ENCODE results near the gene TSPAN6.

Gene TSPAN6, protein sequence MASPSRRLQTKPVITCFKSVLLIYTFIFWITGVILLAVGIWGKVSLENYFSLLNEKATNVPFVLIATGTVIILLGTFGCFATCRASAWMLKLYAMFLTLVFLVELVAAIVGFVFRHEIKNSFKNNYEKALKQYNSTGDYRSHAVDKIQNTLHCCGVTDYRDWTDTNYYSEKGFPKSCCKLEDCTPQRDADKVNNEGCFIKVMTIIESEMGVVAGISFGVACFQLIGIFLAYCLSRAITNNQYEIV

DNA sequence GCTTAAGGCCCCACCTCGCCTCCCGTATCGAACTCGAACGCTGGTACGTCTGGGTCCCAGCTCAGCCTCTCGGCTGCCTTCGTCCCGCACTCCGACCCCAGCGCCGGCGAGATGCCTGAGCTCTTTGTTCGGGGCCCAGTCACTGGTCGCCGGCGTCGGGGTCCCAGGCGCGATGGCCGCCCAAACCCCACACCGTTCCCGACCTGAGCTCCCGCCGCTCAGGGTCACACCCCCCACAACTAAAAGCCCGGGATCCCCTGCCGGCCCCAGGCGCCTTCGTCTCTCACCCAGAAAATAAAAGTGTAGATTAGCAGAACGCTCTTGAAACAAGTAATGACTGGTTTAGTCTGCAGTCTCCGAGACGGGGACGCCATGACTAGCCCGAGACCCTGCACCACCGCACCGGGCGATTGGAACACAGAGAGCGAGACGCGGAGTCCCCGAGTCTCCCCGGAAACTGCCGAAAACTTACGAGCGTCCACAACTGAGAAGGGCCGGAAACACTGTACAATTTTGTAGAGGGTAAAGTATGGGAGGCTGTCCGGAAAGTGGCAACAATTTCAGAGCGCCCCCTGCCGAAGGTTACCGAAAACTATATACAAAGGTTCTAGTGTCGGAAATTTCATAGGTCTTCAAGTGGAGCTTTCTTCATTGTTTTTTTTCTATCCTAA is at the start of gene TSPAN6:
TSPAN6 (minus strand) TSS at position 486 of the 671 bp plus-strand sequence; CDS start at position 374, 112 bp downstream.
- peak; percentile 87 for DNase-seq (ENCODE audit: low spot score)

DNA sequence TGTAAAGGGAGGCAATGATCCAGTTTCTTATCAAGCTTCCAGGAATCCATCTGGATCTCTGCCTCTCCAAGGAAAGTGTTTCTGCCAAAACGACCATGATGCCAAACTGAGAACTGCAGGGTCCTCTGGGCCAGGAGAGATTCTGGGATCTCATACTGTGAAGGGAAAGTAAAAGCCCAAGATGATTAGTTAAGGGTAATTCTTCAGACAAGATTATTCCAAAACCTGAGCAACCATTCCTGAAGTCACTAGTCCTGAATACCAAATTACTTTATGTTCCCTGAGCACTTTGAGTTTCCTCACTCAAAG is 49.3 kb upstream of the TSPAN6 start:
- DNase-seq (ENCODE audit: low spot score) = no peak

DNA sequence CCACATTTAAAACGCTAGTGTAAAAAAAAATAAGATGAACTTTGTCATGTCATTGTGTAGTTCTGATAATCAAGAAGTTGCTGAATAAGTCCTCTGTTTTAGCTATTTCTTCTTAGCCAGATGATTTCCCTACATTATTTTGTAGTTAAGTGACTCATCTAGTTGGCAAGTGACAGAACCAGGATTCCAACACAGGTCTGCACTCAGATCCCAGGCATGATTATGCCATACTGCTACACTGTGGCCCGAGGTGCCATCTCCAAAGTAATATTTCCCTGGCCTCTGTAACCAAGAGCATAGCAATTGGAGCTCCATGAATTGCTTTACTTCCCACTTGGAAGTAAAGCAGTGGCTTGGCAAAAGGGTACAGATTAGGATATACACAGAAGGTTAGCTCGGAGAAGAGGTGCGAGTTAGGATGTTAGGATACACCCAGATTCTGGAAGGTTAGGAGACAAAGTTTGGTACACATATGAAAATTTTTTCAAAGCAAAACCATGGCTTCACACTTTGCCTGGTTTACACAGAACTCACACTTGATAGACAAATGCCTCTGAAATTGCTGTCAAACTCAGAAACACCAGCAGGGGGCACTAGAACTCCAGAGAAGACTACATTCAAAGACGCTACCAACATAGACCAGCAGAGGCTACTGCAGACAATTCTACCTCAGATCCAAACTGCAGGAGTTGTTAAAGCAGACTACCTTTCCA is 48.8 kb upstream of the TSPAN6 start:
- peak; percentile 79 for DNase-seq (ENCODE audit: low spot score)

DNA sequence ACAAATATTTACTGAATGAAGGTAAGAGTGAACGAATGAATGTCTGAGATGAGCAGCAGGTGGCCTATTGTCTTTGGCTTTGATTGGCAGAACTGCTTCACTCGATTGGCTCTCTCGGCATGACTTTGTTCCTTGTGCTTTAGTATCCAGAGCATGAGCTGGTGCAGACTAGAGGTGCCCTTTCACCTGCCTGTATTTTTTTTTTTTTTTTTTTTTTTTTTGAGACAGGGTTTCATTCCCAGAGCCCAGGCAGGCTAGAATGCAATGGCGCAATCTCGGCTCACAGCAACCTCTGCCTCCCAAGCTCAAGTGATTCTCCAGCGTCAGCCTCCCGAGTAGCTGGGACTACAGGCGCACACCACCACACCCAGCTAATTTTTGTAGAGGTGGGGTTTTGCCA is 46.3 kb upstream of the TSPAN6 start:
- DNase-seq (ENCODE audit: low spot score) = no peak

DNA sequence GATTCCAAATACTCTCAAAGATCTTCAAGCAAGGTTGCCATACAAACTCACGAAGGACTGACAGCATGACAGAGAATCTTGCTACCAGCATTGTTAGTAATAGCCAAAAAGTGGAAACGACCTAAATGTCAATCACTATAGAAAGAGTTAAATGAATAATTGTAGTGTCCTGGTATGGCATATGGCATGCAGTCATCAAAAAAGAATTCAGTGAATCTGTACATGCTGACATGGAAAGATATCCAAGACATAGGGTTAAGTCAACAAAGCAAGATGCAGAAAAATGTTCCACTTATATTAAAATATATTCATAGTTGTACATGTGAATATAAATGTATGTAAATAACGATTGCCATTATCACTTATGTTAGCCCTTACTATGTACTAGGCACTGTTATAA is 45.0 kb upstream of the TSPAN6 start:
- DNase-seq (ENCODE audit: low spot score) = no peak

DNA sequence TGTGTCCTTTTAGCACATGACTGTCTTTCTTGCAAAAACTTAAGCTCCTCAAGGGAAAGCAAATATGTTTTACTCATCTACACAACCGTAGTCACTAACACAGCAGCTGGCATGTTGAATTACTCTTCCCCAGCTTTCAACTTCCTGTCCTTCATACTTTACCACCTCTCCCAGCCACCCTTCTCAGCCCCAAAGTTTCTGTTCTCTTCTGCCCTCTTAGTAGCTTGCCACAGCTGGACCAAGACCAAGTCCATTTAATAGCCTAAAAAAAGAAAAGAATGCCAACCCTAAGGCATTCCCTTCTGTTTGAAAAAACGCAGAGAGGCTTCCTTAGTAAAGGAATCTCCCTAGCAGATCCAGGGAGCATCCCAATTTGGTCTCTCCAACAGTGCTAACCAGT is 44.1 kb upstream of the TSPAN6 start:
- no peak for DNase-seq (ENCODE audit: low spot score)

DNA sequence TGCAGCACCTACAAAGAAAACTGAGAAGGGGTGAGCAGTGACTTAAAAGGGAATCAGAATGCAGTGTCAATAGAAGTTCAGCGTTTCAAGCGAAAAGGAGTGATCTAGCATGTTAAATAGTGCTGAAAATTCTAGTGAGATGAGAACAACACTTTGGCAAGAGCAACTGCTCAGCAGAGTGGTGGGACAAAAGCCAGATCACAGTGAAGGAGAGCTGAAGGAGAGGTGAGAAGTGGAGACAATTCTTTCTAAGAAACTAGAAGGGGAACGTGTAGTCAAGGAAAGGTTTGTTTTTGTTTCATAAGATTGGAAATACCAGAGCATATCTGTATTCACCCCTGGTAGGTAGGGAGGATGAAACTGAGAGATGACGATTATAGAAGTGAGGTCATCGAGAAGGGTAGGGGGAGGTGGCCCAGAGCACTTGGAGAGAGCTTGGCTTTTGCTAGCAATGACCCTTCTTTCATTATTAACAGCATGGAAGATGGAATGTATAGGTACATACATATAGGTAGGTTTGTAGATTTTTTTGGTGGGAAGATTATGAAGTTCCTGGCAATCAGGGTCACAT is 41.1 kb upstream of the TSPAN6 start:
- DNase-seq (ENCODE audit: low spot score) = peak; percentile 33

DNA sequence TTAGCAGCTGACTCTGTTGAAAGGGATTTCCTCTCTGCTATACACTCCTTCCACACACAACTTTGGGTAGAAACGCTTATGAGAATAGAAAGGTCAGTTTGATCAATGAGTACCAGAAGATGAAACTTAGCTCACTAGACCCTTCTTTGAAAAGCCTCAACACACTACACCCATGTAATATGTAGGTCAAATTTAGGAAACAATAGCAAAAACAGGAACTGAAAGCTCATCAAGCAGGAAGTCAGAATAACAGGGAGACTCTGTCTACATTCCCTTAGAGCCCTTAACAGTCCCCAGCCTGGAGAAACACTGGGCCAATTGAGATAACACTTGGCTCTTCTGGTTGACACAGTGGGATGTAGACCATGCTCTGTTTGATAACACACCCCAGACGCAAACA is 38.1 kb upstream of the TSPAN6 start:
- DNase-seq (ENCODE audit: low spot score) = no peak

DNA sequence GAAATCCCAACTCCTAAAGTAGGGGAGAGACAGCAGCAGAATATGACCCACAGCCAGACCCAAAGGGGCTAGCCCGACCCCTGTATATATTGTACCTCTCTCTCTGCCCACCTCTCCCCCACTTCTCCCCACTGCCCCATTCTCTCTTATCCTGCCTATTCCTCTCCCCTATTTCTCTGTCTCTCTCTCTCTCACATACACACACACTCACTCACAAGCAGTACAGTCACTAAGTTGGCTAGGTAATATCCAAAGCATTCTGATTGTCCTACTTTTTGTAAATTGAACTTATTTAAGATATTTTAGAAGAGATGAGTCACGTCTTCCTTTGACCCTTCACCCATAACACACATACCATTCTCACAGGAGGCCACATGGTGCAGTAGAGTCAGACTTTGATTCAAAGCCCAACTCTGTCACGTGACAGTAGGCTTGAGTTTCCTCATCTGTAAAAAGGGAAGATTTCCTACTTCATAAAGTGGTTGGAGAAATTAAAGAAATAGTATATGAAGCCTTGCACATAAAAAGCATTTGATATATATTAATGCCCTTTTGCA is 36.9 kb upstream of the TSPAN6 start:
- DNase-seq (ENCODE audit: low spot score) = peak; percentile 64

DNA sequence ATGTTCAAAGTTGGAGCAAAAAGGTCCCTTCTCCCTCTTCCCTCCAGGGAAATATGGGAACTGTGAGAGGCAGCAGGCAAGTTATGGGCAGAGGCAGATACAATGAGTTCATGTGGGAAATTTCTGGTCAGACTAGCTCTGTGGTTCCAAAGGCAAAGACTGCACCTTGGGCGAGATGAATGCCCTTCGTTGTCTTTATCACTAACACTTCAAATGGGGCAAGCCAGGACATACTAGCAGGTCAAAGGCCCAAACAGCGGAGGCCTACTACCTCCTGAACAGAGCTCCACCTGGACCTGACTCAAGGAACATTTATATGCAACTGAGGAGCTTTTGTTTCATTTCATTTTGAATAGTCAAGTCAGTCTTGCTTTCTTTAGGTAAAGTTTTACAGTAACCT is 36.4 kb upstream of the TSPAN6 start:
- DNase-seq (ENCODE audit: low spot score) = no peak

DNA sequence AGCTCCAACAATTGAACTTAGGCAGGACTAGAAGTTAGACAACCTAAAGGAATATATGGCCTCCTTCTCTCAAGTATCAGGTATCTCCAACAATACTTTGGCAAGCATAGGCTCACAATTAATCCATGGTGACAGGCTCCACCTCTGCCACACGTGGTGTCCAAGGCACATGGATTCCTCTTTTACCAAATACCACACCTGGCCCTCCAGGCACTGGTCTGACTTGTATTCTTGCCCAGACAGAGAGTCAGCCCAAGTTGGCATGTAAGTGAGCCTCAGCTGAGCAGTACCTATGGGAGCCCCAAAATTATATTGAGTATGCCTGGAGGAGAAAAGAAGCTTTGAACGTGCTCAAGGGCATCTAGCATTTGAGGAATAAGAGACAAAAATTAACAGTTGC is 27.0 kb upstream of the TSPAN6 start:
- no peak for DNase-seq (ENCODE audit: low spot score)

DNA sequence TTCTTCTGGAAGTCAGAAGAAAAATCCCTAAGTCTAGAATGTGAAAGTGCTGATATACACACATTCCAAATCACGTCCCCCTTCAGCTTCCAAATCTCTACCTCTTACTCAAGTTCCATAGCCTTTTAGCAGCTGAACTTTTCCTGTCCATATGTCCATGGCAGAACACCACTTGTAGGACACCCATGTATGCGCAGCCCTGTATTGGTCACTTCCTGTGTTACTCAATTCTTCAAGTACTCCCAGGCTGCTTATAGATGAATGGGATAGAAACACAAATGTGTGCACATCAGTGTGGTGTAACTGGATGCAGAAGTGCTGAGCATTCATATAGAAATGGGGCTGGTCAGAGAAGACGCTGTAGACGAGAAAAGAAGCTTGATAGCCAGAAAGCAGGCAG is 26.2 kb upstream of the TSPAN6 start:
- no peak for DNase-seq (ENCODE audit: low spot score)

DNA sequence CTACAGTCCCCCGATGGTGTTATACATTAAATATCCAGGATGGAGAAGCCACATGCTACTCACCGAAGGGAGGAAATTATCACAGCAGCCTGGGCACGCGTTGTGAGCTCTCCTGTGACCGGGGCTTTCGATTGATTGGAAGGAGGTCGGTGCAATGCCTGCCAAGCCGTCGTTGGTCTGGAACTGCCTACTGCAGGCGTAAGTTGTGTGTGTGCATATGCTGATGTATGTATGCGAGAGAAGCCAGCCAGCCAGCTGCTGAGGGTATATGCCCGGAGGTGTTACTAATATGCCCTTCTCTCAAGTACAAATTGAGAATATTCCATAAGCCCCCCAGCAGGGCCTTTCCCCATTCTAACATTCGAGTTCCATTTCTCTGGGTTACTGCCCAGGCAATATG is 25.6 kb upstream of the TSPAN6 start:
- no peak for DNase-seq (ENCODE audit: low spot score)

DNA sequence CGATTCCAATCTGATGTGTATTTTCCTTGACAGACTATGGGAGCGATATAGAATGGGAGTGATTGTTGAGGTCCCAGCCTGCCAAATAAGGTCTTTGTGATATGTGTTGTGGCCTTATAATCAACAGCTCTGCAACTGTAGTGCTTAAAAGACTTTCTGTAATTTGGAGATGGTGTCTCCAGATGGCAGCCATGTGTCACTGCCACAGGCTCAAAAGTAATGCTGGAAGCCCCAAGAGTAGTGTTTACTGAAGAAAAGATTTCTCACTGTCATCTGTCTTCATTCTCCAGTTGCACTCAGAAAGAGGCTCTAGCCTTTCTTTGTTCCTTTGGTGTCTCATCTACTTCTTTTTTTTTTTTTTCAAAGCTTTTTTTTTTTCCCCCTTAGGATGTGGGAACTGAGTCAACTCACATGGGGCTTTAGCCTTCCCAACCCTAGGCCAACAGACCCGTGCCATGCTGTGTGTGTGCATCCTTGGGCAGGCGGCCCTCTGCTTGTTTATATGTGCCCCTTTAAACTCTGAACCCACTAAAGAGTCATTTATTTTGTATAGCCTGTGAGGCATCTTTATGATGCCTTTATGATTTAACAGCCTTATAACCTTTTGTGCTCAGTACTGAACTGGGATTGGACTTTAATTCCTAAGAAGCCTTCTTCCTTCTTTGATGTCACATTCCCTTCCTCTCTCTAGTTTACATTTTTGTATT is 23.0 kb upstream of the TSPAN6 start:
- DNase-seq (ENCODE audit: low spot score) = no peak

DNA sequence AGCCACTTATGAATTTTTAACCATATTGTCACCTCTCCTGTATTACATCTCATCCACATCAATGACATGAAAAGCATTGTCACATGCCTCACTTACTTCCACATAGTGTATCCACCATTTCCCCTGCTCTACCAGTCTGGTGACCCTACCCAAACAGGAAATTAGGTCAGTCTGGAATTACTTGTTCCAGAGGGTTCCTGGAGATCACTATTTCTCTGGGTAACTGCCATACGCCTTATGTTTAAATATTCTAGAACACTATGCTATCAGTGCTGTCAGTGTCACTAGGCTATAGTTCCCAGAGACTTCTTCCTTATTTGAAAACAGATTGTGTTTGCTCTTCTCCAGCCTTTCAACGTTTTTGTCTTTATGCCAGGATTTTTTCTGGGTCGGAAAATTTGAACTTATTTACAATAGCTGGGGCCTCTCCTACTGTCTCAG is 22.4 kb upstream of the TSPAN6 start:
- peak; percentile 57 for DNase-seq (ENCODE audit: low spot score)

DNA sequence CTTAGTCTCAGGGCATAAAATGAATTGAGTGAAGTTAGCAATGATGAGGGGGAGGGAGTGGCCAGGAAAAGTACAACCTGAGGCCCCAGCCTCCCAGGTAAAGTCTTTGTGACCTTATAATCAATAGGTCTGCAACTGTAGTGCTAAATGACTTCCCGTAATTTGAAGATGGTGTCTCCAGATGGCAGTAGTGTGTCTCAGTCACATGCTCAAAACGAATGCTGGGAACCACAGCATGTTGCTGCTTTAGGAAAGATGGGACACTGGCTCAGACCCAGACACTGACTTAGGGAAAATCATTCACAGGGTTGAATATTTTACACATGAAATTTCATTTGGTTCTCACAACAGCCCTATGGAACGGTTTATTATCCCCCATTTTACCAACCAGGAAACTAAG is 17.7 kb upstream of the TSPAN6 start:
- peak; percentile 27 for DNase-seq (ENCODE audit: low spot score)

DNA sequence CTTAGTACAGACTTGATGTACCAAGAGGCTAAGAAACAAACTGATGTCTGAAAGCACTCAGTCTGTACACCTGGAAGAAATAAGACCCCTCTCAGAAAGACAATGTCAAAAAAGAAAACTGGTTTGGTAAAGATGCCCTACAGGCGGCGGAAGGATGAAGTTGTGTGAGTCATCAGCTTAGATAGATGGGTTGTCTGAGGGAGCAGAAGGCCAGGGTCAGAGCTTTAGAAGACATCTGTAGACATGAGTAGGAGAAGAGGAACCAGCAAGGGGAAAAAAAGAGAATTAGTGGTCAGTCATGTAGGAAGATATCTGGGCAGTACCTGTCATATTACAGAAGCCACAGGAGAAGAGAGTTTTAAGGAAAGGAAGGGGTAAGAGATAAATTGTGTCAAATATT is 15.7 kb upstream of the TSPAN6 start:
- no peak for DNase-seq (ENCODE audit: low spot score)

DNA sequence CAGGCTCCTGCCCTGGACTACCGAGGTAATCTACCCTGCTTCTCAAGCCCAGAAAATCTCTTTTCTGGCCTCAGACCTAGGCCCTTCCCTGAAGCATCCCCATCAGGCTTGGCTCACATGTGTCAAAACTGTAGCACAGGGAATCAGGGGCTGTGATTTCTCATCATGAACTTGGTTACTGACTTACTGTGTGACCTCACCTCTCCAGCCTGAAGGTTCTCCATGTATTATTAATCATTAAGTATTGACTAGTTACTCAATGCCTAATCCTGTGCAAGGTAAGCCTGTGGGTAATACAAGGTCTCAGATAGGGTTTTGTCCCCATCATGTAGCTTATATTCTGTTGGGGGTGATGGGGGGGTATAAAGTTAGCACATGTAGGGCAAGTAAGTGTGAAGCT is 14.2 kb upstream of the TSPAN6 start:
- peak; percentile 82 for DNase-seq (ENCODE audit: low spot score)

DNA sequence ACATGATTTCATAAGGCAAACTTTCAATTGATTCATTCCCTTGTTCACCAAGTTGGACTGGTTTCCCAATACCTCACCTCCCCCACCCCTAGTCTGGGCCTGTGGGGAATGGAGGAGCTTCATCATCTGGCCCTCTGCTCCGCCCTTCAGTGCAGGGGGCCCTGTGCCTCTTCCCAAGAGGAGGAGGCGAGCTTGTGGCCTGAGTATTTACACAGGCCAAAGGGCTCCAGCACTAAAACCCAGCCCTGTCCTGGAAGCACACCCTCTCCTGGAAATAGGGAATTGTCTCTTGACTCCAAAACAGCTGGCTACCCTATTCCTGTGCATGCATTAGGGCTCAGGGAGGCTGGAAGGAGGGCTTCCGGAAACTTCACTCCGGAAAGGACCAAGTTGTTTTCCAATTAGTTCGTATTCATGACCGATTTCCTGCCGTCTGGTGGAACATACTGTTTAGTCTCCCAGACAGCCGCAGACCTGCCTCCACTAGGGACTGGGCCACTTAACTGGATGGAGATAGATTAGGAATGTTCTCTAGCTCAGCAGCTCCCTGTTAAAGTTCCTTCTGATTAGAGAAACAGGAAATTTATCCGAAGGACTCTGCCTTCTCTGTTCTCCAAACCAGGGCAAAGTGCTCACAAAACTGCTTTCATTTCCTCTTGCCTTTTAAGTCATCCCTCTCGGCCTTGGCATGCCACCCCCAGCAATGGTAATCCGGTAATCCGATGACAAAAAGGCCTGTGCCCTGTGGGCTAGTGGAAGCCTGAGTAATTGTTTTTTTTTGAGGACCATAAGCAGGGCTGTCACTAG is 13.1 kb upstream of the TSPAN6 start:
- DNase-seq (ENCODE audit: low spot score) = peak; percentile 75

DNA sequence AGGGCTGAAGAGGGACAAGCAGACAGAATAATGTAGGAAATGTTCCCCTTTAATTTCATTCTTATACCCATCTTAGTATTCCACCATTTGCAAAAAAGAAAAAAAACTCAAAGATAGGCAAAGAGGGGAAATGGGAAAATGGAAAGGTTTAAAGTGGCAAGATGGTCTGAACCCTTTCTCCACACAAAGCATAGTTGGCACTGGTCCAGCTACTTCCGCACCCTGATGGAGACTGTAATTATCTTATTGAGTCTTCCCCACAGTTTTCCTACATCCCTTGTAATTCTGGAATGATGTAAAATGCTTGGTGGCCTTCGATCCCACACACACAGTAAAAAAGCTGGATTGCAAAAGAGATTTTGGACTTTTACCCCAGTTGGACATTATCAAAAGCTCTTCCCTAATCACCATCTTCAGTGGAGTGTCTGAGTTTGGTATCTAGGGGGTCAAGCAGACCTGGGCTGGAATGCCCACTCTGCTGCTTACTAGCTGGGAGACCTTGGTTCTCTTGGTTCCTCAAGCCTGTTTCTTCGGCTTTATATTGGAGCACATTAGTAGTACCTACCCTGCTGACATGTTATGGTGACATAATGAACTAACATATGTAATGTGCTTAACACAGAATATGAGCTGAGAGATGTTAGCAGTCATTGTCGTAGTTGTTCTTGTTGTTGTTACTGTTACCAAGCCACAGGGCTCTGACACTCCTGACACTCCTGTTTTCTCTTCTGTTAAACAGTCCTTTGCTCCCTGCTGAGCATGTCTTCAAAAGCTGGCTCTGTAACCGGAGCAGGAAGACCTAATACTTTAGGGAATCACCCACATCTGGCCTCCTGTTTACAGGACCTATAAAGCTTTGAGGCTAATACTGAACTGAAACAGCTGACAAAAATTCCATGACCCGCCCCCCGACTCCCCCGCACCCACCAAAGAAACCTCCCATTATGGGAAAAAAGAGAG is 12.1 kb upstream of the TSPAN6 start:
- peak; percentile 37 for DNase-seq (ENCODE audit: low spot score)

All from kidney tubule cell (primary cell).